ENCODE results near the gene FBXO31. TPM values are rescaled to one million over a fixed set of nuclear protein-coding genes. Genes with fewer than 3 reads are reported as not detected.

FBXO31 gene
- total and polyA plus RNA-seq, 2 donors (not counting 1 experiment from before 2014, with no cell fraction given): 17.8 to 32.9 TPM

GRCh38 chr16:87348616-87349157 lies 34.9 kb downstream of the FBXO31 start:
- CTCF ChIA-PET: interaction anchor here (0.9 kb wide), 1 partner anchor 44 kb away, joined by 4 read pairs; no protein-coding TSS in a partner anchor
- TF ChIP-seq, protein P1, sequence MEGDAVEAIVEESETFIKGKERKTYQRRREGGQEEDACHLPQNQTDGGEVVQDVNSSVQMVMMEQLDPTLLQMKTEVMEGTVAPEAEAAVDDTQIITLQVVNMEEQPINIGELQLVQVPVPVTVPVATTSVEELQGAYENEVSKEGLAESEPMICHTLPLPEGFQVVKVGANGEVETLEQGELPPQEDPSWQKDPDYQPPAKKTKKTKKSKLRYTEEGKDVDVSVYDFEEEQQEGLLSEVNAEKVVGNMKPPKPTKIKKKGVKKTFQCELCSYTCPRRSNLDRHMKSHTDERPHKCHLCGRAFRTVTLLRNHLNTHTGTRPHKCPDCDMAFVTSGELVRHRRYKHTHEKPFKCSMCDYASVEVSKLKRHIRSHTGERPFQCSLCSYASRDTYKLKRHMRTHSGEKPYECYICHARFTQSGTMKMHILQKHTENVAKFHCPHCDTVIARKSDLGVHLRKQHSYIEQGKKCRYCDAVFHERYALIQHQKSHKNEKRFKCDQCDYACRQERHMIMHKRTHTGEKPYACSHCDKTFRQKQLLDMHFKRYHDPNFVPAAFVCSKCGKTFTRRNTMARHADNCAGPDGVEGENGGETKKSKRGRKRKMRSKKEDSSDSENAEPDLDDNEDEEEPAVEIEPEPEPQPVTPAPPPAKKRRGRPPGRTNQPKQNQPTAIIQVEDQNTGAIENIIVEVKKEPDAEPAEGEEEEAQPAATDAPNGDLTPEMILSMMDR (IDR thresholded peaks at IDR 0.05): no peak
- no peak for TF ChIP-seq EZH2 (IDR thresholded peaks at IDR 0.05; ENCODE audit: borderline replicate concordance, insufficient read depth, low read depth, low read length, poor library complexity, severe bottlenecking)
- Histone ChIP-seq H3K4me1 (ENCODE audit: control insufficient read depth in 2 of 2, insufficient read depth in 2 of 2, low read length in 2 of 2) (peaks cover 0 to 4% of the 10 kb centered on the region in 2 donors), H3K27me3 (replicated peaks in 1 of 4; ENCODE audit: control extremely low read depth in 1 of 4, control insufficient read depth in 3 of 4, insufficient read depth in 4 of 4, low read length in 3 of 4) (no peaks in the 10 kb centered on the region), H3K4me2 (replicated peaks; ENCODE audit: low read depth, low read length, poor library complexity, severe bottlenecking) (no peak overlapping the region), H4K20me1 (ENCODE audit: control insufficient read depth, insufficient read depth, low read length, poor library complexity, severe bottlenecking) (peaks cover 24% of the 10 kb centered on the region), H3K27ac (ENCODE audit: low read length in 2 of 2) (no peak overlapping the region), H3K4me3 (ENCODE audit: control extremely low read depth in 1 of 5, extremely low read depth in 1 of 5, insufficient read depth in 1 of 5, low read depth in 2 of 5, low read length in 4 of 5) (no peak overlapping the region), H3K79me2 (ENCODE audit: control insufficient read depth, insufficient read depth, low read length) (peaks cover 42% of the 10 kb centered on the region), H2AFZ (ENCODE audit: insufficient read depth, low read depth, low read length, poor library complexity, severe bottlenecking) (no peak overlapping the region), H3K9ac (ENCODE audit: low read length) (no peak overlapping the region), H3K9me3 (ENCODE audit: control extremely low read depth in 1 of 3, control insufficient read depth in 2 of 3, insufficient read depth in 1 of 3, low read length in 2 of 3) (no peaks in the 10 kb centered on the region), H3K36me3 (replicated peaks in 1 of 2; ENCODE audit: control extremely low read depth in 1 of 2, control insufficient read depth in 1 of 2, extremely low read depth in 1 of 2, insufficient read depth in 2 of 2, low read length in 1 of 2) (peaks cover 0 to 28% of the 10 kb centered on the region in 2 experiments)
- no peaks in the 10 kb centered on the region for H3K27me3 Mint-ChIP-seq
- H3K4me1 Mint-ChIP-seq: peaks cover 5% of the 10 kb centered on the region
- H3K4me3 Mint-ChIP-seq: no peak overlapping the region
- DNase-seq (no peak), ATAC-seq (ENCODE audit: low read depth) (no peak)
- POLR2A ChIA-PET: no interaction called here
- WGBS (ENCODE audit: insufficient coverage): 100% methylated on average over 12 of the region's 13 CpGs
- H3K9me3 Mint-ChIP-seq (ENCODE audit: insufficient read depth): no peaks in the 10 kb centered on the region
- intact Hi-C loops (cut with micrococcal nuclease): no loop called here
- H3K27ac Mint-ChIP-seq: no peak overlapping the region

DNA sequence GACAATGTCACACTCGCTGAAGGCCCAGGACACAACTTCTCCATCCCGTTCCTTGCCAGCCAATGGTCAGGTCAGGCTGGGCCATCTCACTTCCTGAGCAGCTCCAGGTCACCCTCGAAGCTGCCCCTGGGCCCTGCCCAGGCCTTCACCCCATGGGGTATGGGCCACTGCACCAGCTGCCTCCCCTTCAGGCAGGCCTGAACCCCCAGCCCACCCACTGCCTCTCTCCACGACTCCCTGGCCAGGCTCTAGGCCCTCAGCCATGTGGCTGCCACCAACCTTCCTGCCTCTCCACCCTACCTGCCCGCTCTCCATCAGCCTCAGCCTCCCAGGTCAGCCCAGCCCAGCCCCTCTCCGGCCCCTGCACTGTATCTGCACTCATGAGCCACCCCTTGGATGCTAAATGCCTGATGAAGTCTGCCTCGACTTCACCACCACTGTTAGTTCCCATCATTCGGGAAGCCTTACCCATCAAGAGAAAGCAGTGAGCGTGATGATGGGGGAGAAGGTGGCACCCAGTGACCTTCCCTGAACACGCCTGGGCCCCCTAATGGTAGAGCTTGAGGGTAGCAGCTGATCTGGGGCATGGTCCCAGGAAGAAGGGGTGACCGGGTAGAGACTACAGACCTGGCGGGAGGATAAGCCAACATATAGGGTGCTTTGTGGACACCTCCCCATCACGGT lies 35.5 kb downstream of the FBXO31 start:
- H3K9me3 Mint-ChIP-seq (ENCODE audit: insufficient read depth): no peaks in the 10 kb centered on the region

More for the DNA sequence above, 35.5 kb downstream of the FBXO31 start:
- Histone ChIP-seq H3K4me1 (ENCODE audit: control insufficient read depth in 2 of 2, insufficient read depth in 2 of 2, low read length in 2 of 2) (peaks cover 0 to 4% of the 10 kb centered on the region in 2 donors), H3K27me3 (replicated peaks in 1 of 4; ENCODE audit: control extremely low read depth in 1 of 4, control insufficient read depth in 3 of 4, insufficient read depth in 4 of 4, low read length in 3 of 4) (no peaks in the 10 kb centered on the region), H3K27ac (ENCODE audit: low read length in 2 of 2) (no peak overlapping the region), H3K9me3 (ENCODE audit: control extremely low read depth in 1 of 3, control insufficient read depth in 2 of 3, insufficient read depth in 1 of 3, low read length in 2 of 3) (no peaks in the 10 kb centered on the region), H2AFZ (ENCODE audit: insufficient read depth, low read depth, low read length, poor library complexity, severe bottlenecking) (no peak overlapping the region), H3K79me2 (ENCODE audit: control insufficient read depth, insufficient read depth, low read length) (peaks cover 42% of the 10 kb centered on the region), H3K9ac (ENCODE audit: low read length) (no peak overlapping the region), H3K4me3 (ENCODE audit: control extremely low read depth in 1 of 5, extremely low read depth in 1 of 5, insufficient read depth in 1 of 5, low read depth in 2 of 5, low read length in 4 of 5) (no peak overlapping the region), H3K36me3 (replicated peaks in 1 of 2; ENCODE audit: control extremely low read depth in 1 of 2, control insufficient read depth in 1 of 2, extremely low read depth in 1 of 2, insufficient read depth in 2 of 2, low read length in 1 of 2) (peaks cover 0 to 32% of the 10 kb centered on the region in 2 experiments), H4K20me1 (ENCODE audit: control insufficient read depth, insufficient read depth, low read length, poor library complexity, severe bottlenecking) (peaks cover 18% of the 10 kb centered on the region), H3K4me2 (replicated peaks; ENCODE audit: low read depth, low read length, poor library complexity, severe bottlenecking) (no peak overlapping the region)
- no peak for ATAC-seq (ENCODE audit: low read depth)
- ChIA-PET POLR2A (no interaction called here), CTCF (interaction anchor here (0.9 kb wide), 1 partner anchor 45 kb away, joined by 4 read pairs; no protein-coding TSS in a partner anchor)
- Mint-ChIP-seq H3K27ac (no peak overlapping the region), H3K4me3 (no peak overlapping the region), H3K4me1 (peaks cover 5% of the 10 kb centered on the region), H3K27me3 (no peaks in the 10 kb centered on the region)
- no peak for DNase-seq
- intact Hi-C loops (cut with micrococcal nuclease): no loop called here
- 96% methylated on average over 10 of the region's 13 CpGs for WGBS (ENCODE audit: insufficient coverage)
- TF ChIP-seq, protein P1 (IDR thresholded peaks at IDR 0.05): no peak
- no peak for TF ChIP-seq EZH2 (IDR thresholded peaks at IDR 0.05; ENCODE audit: borderline replicate concordance, insufficient read depth, low read depth, low read length, poor library complexity, severe bottlenecking)
